ENCODE measurements around the gene IGSF3.

DNA sequence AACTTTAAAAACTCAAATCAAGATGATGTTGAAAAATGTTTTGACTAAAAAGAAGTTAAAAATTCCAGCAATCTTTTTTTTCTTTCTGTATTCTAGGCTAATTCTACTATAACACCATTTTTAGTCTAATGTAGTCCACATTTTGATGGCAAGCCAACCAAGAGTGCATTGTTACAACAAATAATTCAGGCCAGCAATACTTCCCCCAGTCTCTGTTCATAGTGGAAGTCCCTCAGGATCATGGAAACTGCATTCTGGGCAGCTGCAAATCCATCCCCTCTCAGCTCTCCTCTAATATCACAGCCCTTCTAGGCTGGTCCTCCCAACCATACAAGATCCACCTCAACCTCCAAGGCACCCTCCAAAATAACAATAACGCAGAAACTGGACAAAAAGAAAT is 89.0 kb downstream of the IGSF3 start:
- no peak for TF ChIP-seq CTCF (IDR thresholded peaks at IDR 0.05)
- no peak for TF ChIP-seq EP300 (IDR thresholded peaks at IDR 0.05)
- no peak for TF ChIP-seq POLR2A (IDR thresholded peaks at IDR 0.05)
